SK-N-SH (cell line): ENCODE measurements around the gene PLAGL2. TPM values are rescaled to one million over a fixed set of nuclear protein-coding genes. Genes with fewer than 3 reads are reported as not detected.

Source experiments
- CTCF ChIA-PET: fragments of 300-600, 350-600 bp; formaldehyde crosslinking; extraction: SDS; loops from one replicate; lab custom pipeline; 2021; lab: Yijun Ruan, JAX
- POLR2A ChIA-PET: fragments of 350-600 bp; sonication (Branson Sonifier 250); formaldehyde crosslinking; extraction: SDS; loops from one replicate; lab custom pipeline; 2020; ENCODE audit warnings: antibody characterized with exemption, inconsistent platforms; lab: Yijun Ruan, JAX
- DNase-seq: peaks from one replicate; pipeline ENCODE4 v3.0.0; 2012
- H2AFZ ChIP-seq: fragments of 200-600 bp; sonication (generic); 2 replicates; pipeline ENCODE4 v1.8.1; 2016; ENCODE audit warnings: antibody characterized with exemption, mild to moderate bottlenecking, low read depth
- H3F3A ChIP-seq: fragments of 200-600 bp; sonication (generic); replicated peaks from 2 replicates; pipeline ENCODE3; 2016; ENCODE audit warnings: antibody characterized with exemption, mild to moderate bottlenecking; ENCODE audit not compliant: insufficient read depth
- H3K27ac ChIP-seq, 2 experiments: fragments of 200-500 bp in 1 of 2; fragments of 200-600 bp in 1 of 2; sonication (Bioruptor generic) in 1 of 2; sonication (generic), shearing (Covaris generic) in 1 of 2; 2 replicates each; pipeline versions ENCODE4 v1.5.1 to v1.6.1; 2014 to 2016; ENCODE audit warnings: low read depth in 2 of 2, inconsistent platforms in 1 of 2, low read length in 1 of 2, mild to moderate bottlenecking in 1 of 2, mixed read lengths in 1 of 2
- H3K27me3 ChIP-seq: fragments of 200-600 bp; sonication (generic), shearing (Covaris generic); 2 replicates; pipeline ENCODE4 v1.6.1; 2016; ENCODE audit warnings: mixed run types; ENCODE audit not compliant: insufficient read depth
- H3K36me3 ChIP-seq, 2 experiments: fragments of 200-500 bp in 1 of 2; fragments of 200-600 bp in 1 of 2; sonication (Bioruptor generic) in 1 of 2; sonication (generic) in 1 of 2; replicated peaks in 1 of 2; 2 replicates each; pipeline versions ENCODE3 to v1.5.1; 2014 to 2016; ENCODE audit warnings: low read length in 1 of 2, mild to moderate bottlenecking in 1 of 2; ENCODE audit not compliant: insufficient read depth in 2 of 2, control insufficient read depth in 1 of 2
- H3K4me1 ChIP-seq, 2 experiments: fragments of 200-500 bp in 1 of 2; fragments of 200-600 bp in 1 of 2; sonication (Bioruptor generic) in 1 of 2; sonication (generic), shearing (Covaris generic) in 1 of 2; 2 replicates each; pipeline versions ENCODE4 v1.5.1 to v1.6.1; 2014 to 2016; ENCODE audit warnings: low read depth in 1 of 2, low read length in 1 of 2, mixed run types in 1 of 2; ENCODE audit not compliant: insufficient read depth in 2 of 2, control insufficient read depth in 1 of 2
- H3K4me2 ChIP-seq: fragments of 200-600 bp; sonication (generic), shearing (Covaris generic); 2 replicates; pipeline ENCODE4 v1.6.1; 2017; ENCODE audit warnings: mixed run types
- H3K4me3 ChIP-seq, 2 experiments: fragments of 200-500 bp in 1 of 2; fragments of 200-600 bp in 1 of 2; sonication (Bioruptor generic) in 1 of 2; sonication (generic), shearing (Covaris generic) in 1 of 2; 2 replicates each; pipeline versions ENCODE4 v1.5.1 to v1.8.1; 2014 to 2016; ENCODE audit warnings: low read depth in 2 of 2, inconsistent platforms in 1 of 2, low read length in 1 of 2, mild to moderate bottlenecking in 1 of 2, mixed read lengths in 1 of 2, moderate library complexity in 1 of 2
- H3K79me2 ChIP-seq: fragments of 200-600 bp; sonication (generic); 2 replicates; pipeline ENCODE4 v1.8.1; 2017; ENCODE audit warnings: mild to moderate bottlenecking; ENCODE audit not compliant: insufficient read depth
- H3K9ac ChIP-seq: fragments of 200-600 bp; sonication (generic); 2 replicates; pipeline ENCODE4 v1.6.1; 2017; ENCODE audit warnings: mixed run types
- H3K9me2 ChIP-seq: fragments of 200-600 bp; sonication (generic); 2 replicates; pipeline ENCODE4 v1.6.1; 2017; ENCODE audit warnings: mixed run types
- H3K9me3 ChIP-seq: fragments of 200-600 bp; sonication (generic); 2 replicates; pipeline ENCODE4 v1.6.1; 2017; ENCODE audit warnings: mixed run types, mild to moderate bottlenecking, moderate library complexity
- H4K20me1 ChIP-seq: fragments of 200-600 bp; sonication (generic); 2 replicates; pipeline ENCODE4 v1.6.1; 2017; ENCODE audit warnings: mild to moderate bottlenecking, mixed run types; ENCODE audit not compliant: insufficient read depth
- CHD2 ChIP-seq: fragments of 150-350 bp; IDR thresholded peaks from 2 replicates; pipeline ENCODE4 v1.6.1; 2018; ENCODE audit warnings: low read length; ENCODE audit not compliant: partially characterized antibody
- CTCF ChIP-seq: fragments of 200-600 bp; sonication (generic); IDR thresholded peaks from 2 replicates; pipeline ENCODE4 v1.6.1; 2017; ENCODE audit warnings: antibody characterized with exemption, mild to moderate bottlenecking, moderate library complexity
- FOSL2 ChIP-seq: IDR thresholded peaks from 2 replicates; pipeline ENCODE4 v1.4.0; 2012; ENCODE audit warnings: low read depth, mild to moderate bottlenecking, moderate library complexity, borderline replicate concordance
- GABPA ChIP-seq: IDR thresholded peaks from 2 replicates; pipeline ENCODE4 v1.4.0; 2012; ENCODE audit warnings: low read depth, mild to moderate bottlenecking
- IRF3 ChIP-seq: fragments of 150-350 bp; IDR thresholded peaks from 2 replicates; pipeline ENCODE4 v1.6.1; 2016; ENCODE audit warnings: mild to moderate bottlenecking, low read depth, low read length
- MEF2A ChIP-seq: IDR thresholded peaks from 2 replicates; pipeline ENCODE4 v1.4.0; 2012; ENCODE audit warnings: low read depth, borderline replicate concordance
- MXI1 ChIP-seq: IDR thresholded peaks from 2 replicates; pipeline ENCODE4 v1.6.1; 2012; ENCODE audit warnings: mild to moderate bottlenecking, low read depth, low read length, improper control_type of control experiment
- NFIC ChIP-seq: IDR thresholded peaks from 2 replicates; pipeline ENCODE4 v1.4.0; 2012; ENCODE audit warnings: borderline replicate concordance
- RAD21 ChIP-seq: IDR thresholded peaks from 2 replicates; pipeline ENCODE4 v1.6.1; 2012; ENCODE audit warnings: mild to moderate bottlenecking, low read length
- REST ChIP-seq: IDR thresholded peaks from 2 replicates; pipeline ENCODE4 v1.6.1; 2012; ENCODE audit warnings: mild to moderate bottlenecking, low read depth, low read length, moderate library complexity
- RFX5 ChIP-seq: IDR thresholded peaks from 2 replicates; pipeline ENCODE4 v1.6.1; 2012; ENCODE audit warnings: mild to moderate bottlenecking, improper control_type of control experiment, low read length
- RXRA ChIP-seq: IDR thresholded peaks from 2 replicates; pipeline ENCODE4 v1.4.0; 2012; ENCODE audit warnings: low read depth, mild to moderate bottlenecking, borderline replicate concordance
- SIN3A ChIP-seq: IDR thresholded peaks from 2 replicates; pipeline ENCODE4 v1.6.1; 2012; ENCODE audit warnings: low read depth, mild to moderate bottlenecking, low read length, moderate library complexity, borderline replicate concordance
- SMC3 ChIP-seq: IDR thresholded peaks from 2 replicates; pipeline ENCODE4 v1.6.1; 2012; ENCODE audit warnings: low read depth, low read length, improper control_type of control experiment
- TAF1 ChIP-seq: IDR thresholded peaks from 2 replicates; pipeline ENCODE4 v1.6.1; 2012; ENCODE audit warnings: low read depth, mild to moderate bottlenecking, low read length, moderate library complexity, borderline replicate concordance
- TEAD4 ChIP-seq: IDR thresholded peaks from 2 replicates; pipeline ENCODE4 v1.4.0; 2012; ENCODE audit warnings: mild to moderate bottlenecking, borderline replicate concordance; ENCODE audit not compliant: insufficient read depth
- USF1 ChIP-seq: IDR thresholded peaks from 2 replicates; pipeline ENCODE4 v1.4.0; 2012; ENCODE audit warnings: low read depth, borderline replicate concordance
- USF2 ChIP-seq: fragments of 150-350 bp; IDR thresholded peaks from 2 replicates; pipeline ENCODE4 v1.6.1; 2017; ENCODE audit warnings: antibody characterized with exemption, low read length, low read depth, borderline replicate concordance
- ZBTB33 ChIP-seq: IDR thresholded peaks from 2 replicates; pipeline ENCODE4 v1.4.0; 2012; ENCODE audit warnings: low read depth, borderline replicate concordance
- WGBS: methylation state at CpG from one replicate; pipeline ENCODE4 v1.1.6; 2017; ENCODE audit warnings: low lambda C conversion rate; 5-methylcytosine and 5-hydroxymethylcytosine counted together
- polyA plus RNA-seq, 3 experiments: library from polyadenylated mRNA; depleted of rRNA; stranded (reverse); fragments of >200 nt; gene quantifications; 2 replicates each; pipeline ENCODE4 v1.2.3, GENCODE V29; 2012

The PLAGL2 gene
- polyA plus RNA-seq, 1 of the 3 experiments (the other 2 are of a cell fraction): 4.0 TPM

- ChIA-PET POLR2A (no interaction called here), CTCF (no interaction called here)
- H2AFZ ChIP-seq: no peak overlapping the region
- no peak overlapping the region for H3K27ac ChIP-seq
- no peaks in the 10 kb centered on the region for H3K9me3 ChIP-seq
- no peaks in the 10 kb centered on the region for H3K79me2 ChIP-seq
- TF ChIP-seq SIN3A (no peak), FOSL2 (no peak), CHD2 (no peak), USF2 (no peak), NFIC (no peak), TAF1 (no peak), TEAD4 (no peak), MXI1 (no peak), GABPA (no peak), RAD21 (no peak), REST (no peak), SMC3 (no peak), USF1 (no peak), IRF3 (no peak), RFX5 (no peak), CTCF (no peak), MEF2A (no peak), ZBTB33 (no peak), RXRA (no peak)
- no peaks in the 10 kb centered on the region for H3K9me2 ChIP-seq
- H3K4me1 ChIP-seq: no peaks in the 10 kb centered on the region
- H3K9ac ChIP-seq: no peak overlapping the region
- no peaks in the 10 kb centered on the region for H4K20me1 ChIP-seq
- 94% methylated on average over 4 of the region's 8 CpGs for WGBS
- H3F3A ChIP-seq: peaks cover 4% of the 10 kb centered on the region
- H3K27me3 ChIP-seq: no peaks in the 10 kb centered on the region
- no peak overlapping the region for H3K4me3 ChIP-seq
- H3K36me3 ChIP-seq: peaks cover 40 to 62% of the 10 kb centered on the region in 2 experiments
- no peak for DNase-seq
- H3K4me2 ChIP-seq: no peak overlapping the region
Observed at GRCh38 chr20:32149566-32150170, 57.9 kb downstream of the PLAGL2 start.
